C4-2B (cell line): ENCODE results near the gene ATF7.
A peak's percentile ranks its signal among the peaks of the same experiment; 100 is the strongest.

Experiments
- H3K27ac ChIP-seq: fragments of 450-650 bp; 2 replicates; pipeline ENCODE4 v1.5.1; 2017
- CTCF ChIP-seq: fragments of 450-650 bp; conservative IDR thresholded peaks from 2 replicates; pipeline ENCODE4 v1.5.1; 2017; ENCODE audit warnings: mild to moderate bottlenecking
- ZFX ChIP-seq: fragments of 450-650 bp; IDR thresholded peaks from 2 replicates; pipeline ENCODE4 v1.6.1; 2017

The ATF7 gene

GRCh38 chr12:53564278-53564677 lies 61.9 kb downstream of the ATF7 start:
- H3K27ac ChIP-seq, result no peak overlapping the region
- TF ChIP-seq CTCF, result no peak
- no peak for TF ChIP-seq ZFX

GRCh38 chr12:53563452-53564028 lies 62.6 kb downstream of the ATF7 start:
- no peak overlapping the region for H3K27ac ChIP-seq
- TF ChIP-seq ZFX (no peak), CTCF (no peak)

DNA sequence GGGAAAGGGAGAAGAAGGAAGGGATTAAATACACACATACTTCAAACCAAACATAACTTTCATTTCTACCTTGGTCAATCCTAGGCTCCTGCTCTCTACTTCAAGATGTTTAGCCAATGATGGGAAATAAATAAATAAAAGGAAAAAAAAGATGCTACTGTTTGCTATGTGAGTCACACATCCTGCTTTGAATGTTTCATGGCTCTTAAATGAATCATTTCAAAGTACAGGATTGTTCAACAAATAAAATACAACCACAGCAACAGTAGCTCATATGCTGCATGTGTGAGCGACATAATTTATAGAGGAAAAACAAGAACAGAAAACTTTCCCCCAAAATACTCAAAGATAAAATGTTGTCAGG lies 64.6 kb downstream of the ATF7 start:
- TF ChIP-seq ZFX (no peak), CTCF (no peak)
- no peak overlapping the region for H3K27ac ChIP-seq

DNA sequence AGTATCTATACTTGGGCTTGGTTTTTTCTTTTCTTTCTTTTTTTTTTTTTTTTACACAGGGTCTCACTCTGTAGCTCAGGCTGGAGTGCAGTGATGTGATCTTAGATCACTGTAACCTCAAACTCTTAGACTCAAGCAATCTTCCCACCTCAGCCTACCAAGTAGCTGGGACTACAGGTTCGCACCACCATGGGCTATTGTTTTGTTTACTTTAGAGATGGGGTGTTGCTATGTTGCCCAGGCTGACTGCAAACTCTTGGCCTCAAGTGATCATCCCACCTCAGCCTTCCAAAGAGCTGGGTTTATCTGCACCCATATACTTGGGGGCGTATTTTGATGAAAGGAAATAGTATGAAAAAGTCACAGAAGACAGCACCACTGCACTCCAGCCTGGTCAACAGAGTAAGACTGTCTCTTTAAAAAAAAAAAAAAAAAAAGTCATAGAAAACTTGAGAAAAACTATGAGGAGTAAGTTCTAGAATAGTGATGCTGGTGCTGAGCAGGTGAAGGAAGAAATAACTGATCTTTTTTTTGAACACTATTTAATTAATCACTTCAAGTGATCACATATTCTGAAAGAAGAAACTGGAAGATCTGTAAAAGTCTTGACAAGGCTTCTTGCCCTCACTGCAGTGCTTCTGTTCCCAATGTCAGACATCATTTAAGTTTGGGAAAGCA lies 65.1 kb downstream of the ATF7 start:
- peak overlapping the region; percentile 28; the same call in 1 of the 2 replicates for H3K27ac ChIP-seq
- TF ChIP-seq CTCF (no peak), ZFX (no peak)

DNA sequence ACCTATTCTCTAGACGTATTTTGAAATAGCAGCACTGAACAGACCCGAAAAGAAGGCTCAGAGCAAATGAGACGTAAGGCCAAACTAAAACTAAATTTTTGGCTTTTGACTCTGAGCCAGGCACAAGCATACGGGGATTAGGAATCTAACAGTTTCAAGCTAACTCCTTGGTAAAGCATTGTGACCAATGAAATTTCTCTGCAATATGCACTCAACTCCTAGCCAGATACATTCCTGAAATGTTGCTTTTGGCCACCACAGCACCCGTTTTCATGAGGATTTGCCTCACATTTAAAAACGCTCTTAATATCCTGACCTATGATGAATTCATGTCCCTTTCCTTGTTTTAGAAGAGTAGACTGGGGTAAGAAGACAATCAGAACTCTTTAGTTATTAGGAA lies 65.8 kb downstream of the ATF7 start:
- no peak overlapping the region for H3K27ac ChIP-seq

DNA sequence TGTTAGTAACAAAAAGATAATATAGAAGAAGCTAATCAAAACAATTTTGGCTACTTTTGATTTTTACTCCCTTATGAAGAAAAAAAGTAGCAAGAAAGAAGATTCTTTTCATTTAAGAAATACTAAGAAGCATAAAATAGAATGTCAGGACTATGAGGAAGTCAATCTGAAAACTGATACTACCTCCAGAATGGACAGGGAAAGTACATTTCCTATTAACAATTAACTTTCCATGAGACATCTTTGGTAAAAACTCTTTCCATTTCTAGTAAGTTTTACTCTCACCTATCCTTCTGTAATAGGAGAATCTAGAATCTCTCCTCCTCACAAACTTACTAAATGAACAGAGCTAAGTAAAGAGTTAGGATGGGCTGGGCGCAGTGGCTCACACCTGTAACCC lies 67.6 kb downstream of the ATF7 start:
- no peak for TF ChIP-seq CTCF
- TF ChIP-seq ZFX, result no peak

More for the DNA sequence above, 65.8 kb downstream of the ATF7 start:
- no peak for TF ChIP-seq ZFX
- no peak for TF ChIP-seq CTCF

GRCh38 chr12:53552361-53553327 lies 73.5 kb downstream of the ATF7 start:
- no peak overlapping the region for H3K27ac ChIP-seq
- TF ChIP-seq ZFX, result no peak
- TF ChIP-seq CTCF, result no peak

More for the DNA sequence above, 67.6 kb downstream of the ATF7 start:
- no peak overlapping the region for H3K27ac ChIP-seq
